ENCODE data around the gene CASQ1. TPM values are rescaled to one million over a fixed set of nuclear protein-coding genes. Genes with fewer than 3 reads are reported as not detected.

The CASQ1 gene
- total RNA-seq, 1 donor from 2014 or later: 0.16 TPM

DNA sequence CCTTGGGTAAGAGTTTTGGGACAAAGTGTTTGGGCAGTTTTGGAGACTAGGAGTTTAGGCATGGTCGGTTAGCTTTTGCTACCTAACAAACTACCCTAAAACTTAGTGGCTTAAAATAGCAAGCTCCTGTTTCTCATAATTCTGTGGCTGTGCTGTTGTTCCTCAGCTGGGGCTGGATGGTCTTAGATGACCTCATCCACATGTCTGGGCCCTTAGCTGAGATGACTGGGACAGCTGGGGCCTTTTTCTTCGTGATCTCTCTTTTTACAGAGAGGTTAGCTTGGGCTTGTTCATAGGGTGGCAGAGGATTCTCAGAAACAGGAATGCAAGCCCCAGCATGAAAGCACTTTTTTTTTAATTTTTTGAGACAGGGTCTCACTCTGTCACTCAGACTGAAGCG is 32.3 kb upstream of the CASQ1 start:
- TF ChIP-seq, protein P1, sequence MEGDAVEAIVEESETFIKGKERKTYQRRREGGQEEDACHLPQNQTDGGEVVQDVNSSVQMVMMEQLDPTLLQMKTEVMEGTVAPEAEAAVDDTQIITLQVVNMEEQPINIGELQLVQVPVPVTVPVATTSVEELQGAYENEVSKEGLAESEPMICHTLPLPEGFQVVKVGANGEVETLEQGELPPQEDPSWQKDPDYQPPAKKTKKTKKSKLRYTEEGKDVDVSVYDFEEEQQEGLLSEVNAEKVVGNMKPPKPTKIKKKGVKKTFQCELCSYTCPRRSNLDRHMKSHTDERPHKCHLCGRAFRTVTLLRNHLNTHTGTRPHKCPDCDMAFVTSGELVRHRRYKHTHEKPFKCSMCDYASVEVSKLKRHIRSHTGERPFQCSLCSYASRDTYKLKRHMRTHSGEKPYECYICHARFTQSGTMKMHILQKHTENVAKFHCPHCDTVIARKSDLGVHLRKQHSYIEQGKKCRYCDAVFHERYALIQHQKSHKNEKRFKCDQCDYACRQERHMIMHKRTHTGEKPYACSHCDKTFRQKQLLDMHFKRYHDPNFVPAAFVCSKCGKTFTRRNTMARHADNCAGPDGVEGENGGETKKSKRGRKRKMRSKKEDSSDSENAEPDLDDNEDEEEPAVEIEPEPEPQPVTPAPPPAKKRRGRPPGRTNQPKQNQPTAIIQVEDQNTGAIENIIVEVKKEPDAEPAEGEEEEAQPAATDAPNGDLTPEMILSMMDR (IDR thresholded peaks at IDR 0.05; ENCODE audit: unreplicated experiment): no peak
- H3K36me3 Mint-ChIP-seq: no peaks in the 10 kb centered on the region
- no peak for DNase-seq (ENCODE audit: low spot score in 2 of 2, unreplicated experiment in 2 of 2)
- no peak overlapping the region for H3K27ac Mint-ChIP-seq
- no peaks in the 10 kb centered on the region for H3K9me3 Mint-ChIP-seq
- H3K4me1 Mint-ChIP-seq: no peaks in the 10 kb centered on the region
- no peaks in the 10 kb centered on the region for H3K27me3 Mint-ChIP-seq (ENCODE audit: low read depth)
- no peak overlapping the region for H3K4me3 Mint-ChIP-seq

DNA sequence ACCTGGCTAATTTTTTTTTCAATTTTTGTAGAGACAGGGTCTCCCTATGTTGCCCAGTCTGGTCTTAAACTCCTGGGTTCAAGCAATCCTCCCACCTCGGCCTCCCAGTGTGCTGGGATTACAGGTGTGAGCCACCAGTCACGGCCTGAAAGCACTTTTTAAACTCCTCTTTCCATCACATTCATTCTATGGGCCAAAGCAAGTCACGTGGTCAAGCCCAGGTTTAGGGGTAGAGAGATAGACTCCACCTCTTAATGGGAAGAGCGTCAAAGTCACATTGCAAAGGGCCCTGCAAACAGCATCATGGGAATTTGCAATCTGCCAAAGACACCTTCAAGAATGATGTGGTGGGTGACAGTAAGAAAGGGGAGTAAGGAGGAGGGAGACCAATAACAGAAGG is 31.8 kb upstream of the CASQ1 start:
- TF ChIP-seq, protein P1 (IDR thresholded peaks at IDR 0.05; ENCODE audit: unreplicated experiment): no peak
- Mint-ChIP-seq H3K4me3 (no peak overlapping the region), H3K9me3 (no peaks in the 10 kb centered on the region), H3K4me1 (no peaks in the 10 kb centered on the region), H3K36me3 (no peaks in the 10 kb centered on the region), H3K27ac (no peak overlapping the region), H3K27me3 (ENCODE audit: low read depth) (no peaks in the 10 kb centered on the region)
- no peak for DNase-seq (ENCODE audit: low spot score in 2 of 2, unreplicated experiment in 2 of 2)

DNA sequence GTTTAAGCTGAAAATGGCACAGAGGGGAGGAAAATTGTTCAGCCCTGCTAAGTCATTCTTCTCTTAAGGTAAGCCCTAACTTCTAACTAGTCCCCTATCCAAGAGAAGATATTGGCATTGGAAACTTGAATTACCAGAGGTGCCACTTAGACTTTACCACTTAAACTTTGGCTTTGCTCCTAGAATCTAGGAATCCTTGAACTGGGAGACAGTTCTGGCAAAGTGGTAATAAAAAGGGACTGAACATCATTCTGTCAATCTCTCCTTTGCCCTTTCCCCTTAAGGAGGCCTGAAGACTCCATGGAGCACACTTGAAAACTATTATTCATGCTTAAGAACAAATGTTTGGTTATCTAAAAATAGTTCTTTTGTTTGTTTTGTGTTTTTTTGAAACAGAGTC is 30.5 kb upstream of the CASQ1 start:
- H3K4me3 Mint-ChIP-seq: no peak overlapping the region
- no peaks in the 10 kb centered on the region for H3K4me1 Mint-ChIP-seq
- TF ChIP-seq, protein P1 (IDR thresholded peaks at IDR 0.05; ENCODE audit: unreplicated experiment): no peak
- H3K27ac Mint-ChIP-seq: no peak overlapping the region
- no peaks in the 10 kb centered on the region for H3K36me3 Mint-ChIP-seq
- no peaks in the 10 kb centered on the region for H3K9me3 Mint-ChIP-seq
- H3K27me3 Mint-ChIP-seq (ENCODE audit: low read depth): no peaks in the 10 kb centered on the region
- no peak for DNase-seq (ENCODE audit: low spot score in 2 of 2, unreplicated experiment in 2 of 2)

DNA sequence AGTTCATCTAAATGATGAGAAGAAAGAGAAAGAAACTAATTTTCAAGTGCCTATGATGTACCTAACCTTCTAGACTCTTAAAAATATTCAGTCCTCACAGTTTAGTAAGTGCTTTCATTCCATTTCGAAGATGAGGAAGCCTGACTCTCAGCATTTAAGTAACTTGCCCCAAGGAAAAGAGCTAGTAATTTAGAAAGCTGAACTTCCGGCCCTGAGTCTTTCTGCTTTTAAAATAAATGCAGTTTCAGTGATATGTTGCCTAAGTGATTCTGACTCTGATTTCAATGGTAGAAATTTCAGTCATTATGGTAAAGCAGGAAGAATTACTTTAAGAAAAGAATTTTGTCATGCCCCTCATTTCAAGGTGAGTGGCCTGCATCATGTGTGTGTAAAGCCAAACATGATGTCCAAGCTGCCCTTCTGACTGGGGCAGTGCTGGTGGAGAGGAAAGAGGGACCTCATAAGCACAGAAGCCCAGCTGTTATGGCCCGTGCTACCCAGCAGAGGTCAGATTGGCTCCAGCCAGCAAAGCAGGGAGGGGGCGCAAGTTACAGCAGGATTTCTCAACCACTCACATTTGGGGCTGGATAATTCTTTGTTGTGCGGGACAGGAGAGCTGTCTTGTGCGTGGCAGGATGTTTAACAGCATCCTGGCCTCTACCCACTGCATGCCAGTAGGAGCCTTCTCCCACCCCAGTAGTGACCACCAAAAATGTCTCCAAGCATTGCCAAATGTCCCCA is 28.2 kb upstream of the CASQ1 start:
- no peaks in the 10 kb centered on the region for H3K4me1 Mint-ChIP-seq
- no peak for DNase-seq (ENCODE audit: low spot score in 2 of 2, unreplicated experiment in 2 of 2)

DNA sequence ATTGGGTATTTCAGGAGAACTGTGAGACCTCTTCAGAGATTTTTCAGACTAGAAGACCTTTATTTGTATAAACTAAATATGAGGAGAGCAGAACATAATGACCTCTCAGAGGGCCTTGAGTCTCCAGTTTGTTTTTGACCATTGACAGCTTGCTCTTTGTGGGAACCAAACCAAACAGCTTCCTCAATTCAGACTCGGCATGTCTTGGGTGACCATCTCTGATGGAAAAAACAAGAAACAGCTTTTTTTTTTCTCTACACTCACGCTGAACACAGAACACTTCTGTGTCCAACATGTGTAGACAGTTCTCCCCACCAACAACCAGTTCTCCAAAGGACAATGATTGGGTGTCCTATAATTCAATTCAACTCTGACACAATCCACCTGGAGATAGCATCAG is 27.4 kb upstream of the CASQ1 start:
- H3K4me1 Mint-ChIP-seq: peaks cover 2% of the 10 kb centered on the region
- H3K4me3 Mint-ChIP-seq: no peak overlapping the region

More for the DNA sequence above, 28.2 kb upstream of the CASQ1 start:
- H3K27ac Mint-ChIP-seq: no peak overlapping the region
- H3K4me3 Mint-ChIP-seq: no peak overlapping the region
- H3K36me3 Mint-ChIP-seq: no peaks in the 10 kb centered on the region
- no peaks in the 10 kb centered on the region for H3K27me3 Mint-ChIP-seq (ENCODE audit: low read depth)
- TF ChIP-seq, protein P1 (IDR thresholded peaks at IDR 0.05; ENCODE audit: unreplicated experiment): no peak
- H3K9me3 Mint-ChIP-seq: no peaks in the 10 kb centered on the region

More for the DNA sequence above, 27.4 kb upstream of the CASQ1 start:
- TF ChIP-seq, protein P1 (IDR thresholded peaks at IDR 0.05; ENCODE audit: unreplicated experiment): no peak
- no peaks in the 10 kb centered on the region for H3K27me3 Mint-ChIP-seq (ENCODE audit: low read depth)
- no peaks in the 10 kb centered on the region for H3K36me3 Mint-ChIP-seq
- no peak for DNase-seq (ENCODE audit: low spot score in 2 of 2, unreplicated experiment in 2 of 2)
- H3K27ac Mint-ChIP-seq: no peak overlapping the region
- H3K9me3 Mint-ChIP-seq: no peaks in the 10 kb centered on the region

Data from mesothelial cell of epicardium (in vitro differentiated cells).